ENCODE measurements around the gene CRNN. TPM values are rescaled to one million over a fixed set of nuclear protein-coding genes. Genes with fewer than 3 reads are reported as not detected.

Gene CRNN
- polyA plus RNA-seq, 2 of the 4 experiments (the other 2 are of a cell fraction), result not detected

- Histone ChIP-seq H3K27ac (no peak overlapping the region), H3K4me3 (no peak overlapping the region), H3K4me1 (no peaks in the 10 kb centered on the region), H3K4me2 (no peak overlapping the region), H3K9me3 (no peaks in the 10 kb centered on the region)
- CTCF ChIA-PET, result interaction anchor here (1.5 kb wide), 1 partner anchor 47 kb away, joined by 3 read pairs; no protein-coding TSS in a partner anchor
- FAIRE-seq (no peak), ATAC-seq (no peak), DNase-seq (ENCODE audit: low read depth in 1 of 2, low spot score in 1 of 2) (no peak)
- TF ChIP-seq EP300 (IDR thresholded peaks at IDR 0.05) (no peak), HOXA7 (CRISPR knock-in tag; IDR thresholded peaks at IDR 0.05) (no peak), TFCP2L1 (CRISPR knock-in tag; IDR thresholded peaks at IDR 0.05) (no peak), PHF8 (IDR thresholded peaks at IDR 0.05; ENCODE audit: borderline replicate concordance, low read depth) (no peak), POLR2A (IDR thresholded peaks at IDR 0.05; ENCODE audit: low read length) (no peak), ELK1 (IDR thresholded peaks at IDR 0.05; ENCODE audit: low read depth, low read length) (no peak), HEYL (CRISPR knock-in tag; IDR thresholded peaks at IDR 0.05) (no peak), BHLHE40 (IDR thresholded peaks at IDR 0.05; ENCODE audit: low read depth, low read length) (no peak), HMGXB4 (CRISPR knock-in tag; IDR thresholded peaks at IDR 0.05; ENCODE audit: borderline replicate concordance) (no peak), ZNF302 (CRISPR knock-in tag; IDR thresholded peaks at IDR 0.05) (no peak)
- 0% methylated on average over 1 of the region's 1 CpG for WGBS (ENCODE audit: missing lambda C conversion rate)
- POLR2A ChIA-PET, result no interaction called here
These were observed 19.9 kb downstream of the CRNN start for GRCh38 chr1:152394151-152394550.

GRCh38 chr1:152392909-152393308, 21.2 kb downstream of the CRNN start:
- Histone ChIP-seq H3K27ac (no peak overlapping the region), H3K4me3 (no peak overlapping the region), H3K4me2 (no peak overlapping the region), H3K4me1 (no peaks in the 10 kb centered on the region), H3K9me3 (no peaks in the 10 kb centered on the region)
- POLR2A ChIA-PET, result no interaction called here
- no peak for TF ChIP-seq ZNF302 (CRISPR knock-in tag; IDR thresholded peaks at IDR 0.05)
- no peak for TF ChIP-seq RNF2 (IDR thresholded peaks at IDR 0.05; ENCODE audit: borderline replicate concordance, low read depth)
- TF ChIP-seq ESRRA (IDR thresholded peaks at IDR 0.05; ENCODE audit: borderline replicate concordance, low read length), result no peak
- TF ChIP-seq HMGXB4 (CRISPR knock-in tag; IDR thresholded peaks at IDR 0.05; ENCODE audit: borderline replicate concordance), result no peak
- TF ChIP-seq EHF (CRISPR knock-in tag; IDR thresholded peaks at IDR 0.05), result no peak
- no peak for TF ChIP-seq PHF8 (IDR thresholded peaks at IDR 0.05; ENCODE audit: borderline replicate concordance, low read depth)
- CTCF ChIA-PET, result interaction anchor here (1.5 to 2.0 kb wide), 2 partner anchors 48 to 204 kb away, joined by 3 to 5 read pairs; no protein-coding TSS in a partner anchor
- FAIRE-seq, result no peak
- 11% methylated on average over 2 of the region's 2 CpGs for WGBS (ENCODE audit: missing lambda C conversion rate)
- ATAC-seq, result no peak
- no peak for DNase-seq (ENCODE audit: low read depth in 1 of 2, low spot score in 1 of 2)

- no peak for FAIRE-seq
- H3K9me3 ChIP-seq, result no peaks in the 10 kb centered on the region
- TF ChIP-seq POLR2AphosphoS2 (conservative IDR thresholded peaks at IDR 0.05; ENCODE audit: low read length) (no peak), CEBPB (IDR thresholded peaks at IDR 0.05) (peak; percentile 49 to 79; a peak in 3 of 4 replicates)
- no peak for DNase-seq (ENCODE audit: low read depth in 1 of 2, low spot score in 1 of 2)
- no peaks in the 10 kb centered on the region for H3K4me1 ChIP-seq
- no peak overlapping the region for H3K27ac ChIP-seq
- 15% methylated on average over 4 of the region's 4 CpGs for WGBS (ENCODE audit: missing lambda C conversion rate)
- no peak for ATAC-seq
- ChIA-PET CTCF (interaction anchor here (0.9 to 2.8 kb wide), 5 partner anchors 10 to 200 kb away, joined by 3 to 11 read pairs (median 4); no protein-coding TSS in a partner anchor), POLR2A (no interaction called here)
- no peak overlapping the region for H3K4me3 ChIP-seq
- no peak overlapping the region for H3K4me2 ChIP-seq
These were observed 25.2 kb downstream of the CRNN start for GRCh38 chr1:152388889-152389288.

Measured in A549 (cell line).